GM15510 (cell line): ENCODE measurements around the gene RPS10.

Experiments used
- POLR2A ChIP-seq: IDR thresholded peaks from 3 replicates; pipeline ENCODE4 v1.6.1; 2011; ENCODE audit warnings: borderline replicate concordance; ENCODE audit not compliant: insufficient read length; ENCODE audit errors: extremely low read depth

RPS10 gene

GRCh38 chr6:34369385-34369784, 56.5 kb downstream of the RPS10 start:
- TF ChIP-seq POLR2A, result no peak
